OCI-LY3 (cell line): ENCODE data around the gene RER1.

Experiments used
- CTCF ChIP-seq: fragments of 200-600, 300-600 bp; sonication (generic); IDR thresholded peaks from 2 replicates; pipeline ENCODE4 v1.5.1; 2014; ENCODE audit warnings: antibody characterized with exemption, low read length, low read depth
- EZH2phosphoT487 ChIP-seq: fragments of 200-600 bp; shearing (Covaris generic); IDR thresholded peaks from 2 replicates; pipeline ENCODE4 v1.6.1; 2018; ENCODE audit warnings: antibody characterized with exemption, mixed run types, low read depth

- TF ChIP-seq CTCF (no peak), EZH2phosphoT487 (no peak)
Measured at GRCh38 chr1:2436876-2437275, 45.2 kb downstream of the RER1 start.
